HCT116 (cell line): Measurements from ENCODE around the gene XPNPEP2. TPM values are rescaled to one million over a fixed set of nuclear protein-coding genes. Genes with fewer than 3 reads are reported as not detected.

ENCODE experiments used
- ATAC-seq: fragments of 200-7000 bp; cut with Tn5 transposase; 2 replicates; pipeline ENCODE4 v1.9.1; 2020; ENCODE audit warnings: mild to moderate bottlenecking, moderate library complexity
- BruUV-seq: library from RNA; stranded (reverse); fragments of 400-500 nt; replicated peaks from 2 replicates; lab custom pipeline; 2021; lab: Mats Ljungman, UMichigan
- CTCF ChIA-PET: fragments of 300-600 bp; sonication (Branson Sonifier 250); formaldehyde crosslinking; loops from one replicate; lab custom pipeline; 2021; ENCODE audit warnings: antibody characterized with exemption; lab: Charles Lee
- POLR2A ChIA-PET: fragments of 300-600, 350-600 bp; sonication (Branson Sonifier 250); formaldehyde crosslinking; loops from one replicate; lab custom pipeline; 2021; ENCODE audit warnings: antibody characterized with exemption; lab: Charles Lee
- RAD21 ChIA-PET, 2 experiments: fragments of 300-600 bp; sonication (Branson Sonifier 250); formaldehyde crosslinking; loops; one replicate each; lab custom pipeline; 2023; ENCODE audit warnings: low total read pairs in 2 of 2; ENCODE audit not compliant: uncharacterized antibody in 2 of 2, unreplicated experiment in 2 of 2, low non-redundant PET in 1 of 2; lab: Charles Lee
- DNase-seq: peaks from one replicate; pipeline ENCODE4 v3.0.0-alpha.2; 2010; ENCODE audit warnings: low read depth, low spot score
- H2AFZ ChIP-seq: fragments of 200-600 bp; shearing (Covaris generic), sonication (generic); 2 replicates; pipeline ENCODE4 v1.6.1; 2017; ENCODE audit warnings: low read depth, mixed run types, mixed read lengths, antibody characterized with exemption, low read length; ENCODE audit not compliant: poor library complexity, severe bottlenecking
- H3K27ac ChIP-seq: 2 replicates; pipeline ENCODE4 v1.5.1; 2012; ENCODE audit warnings: low read depth, low read length
- H3K27me3 ChIP-seq: fragments of 200-600 bp; sonication (generic); 2 replicates; pipeline ENCODE4 v1.6.1; 2016; ENCODE audit warnings: mixed run types, low read length, mixed read lengths; ENCODE audit not compliant: insufficient read depth
- H3K36me3 ChIP-seq, 2 experiments: fragments of 200-500 bp in 1 of 2; fragments of 200-600 bp in 1 of 2; sonication (Bioruptor generic) in 1 of 2; sonication (generic) in 1 of 2; 2 replicates each; pipeline versions ENCODE4 v1.5.1 to v1.6.1; 2014 to 2016; ENCODE audit warnings: low read length in 2 of 2, inconsistent platforms in 1 of 2, mixed read lengths in 1 of 2, mixed run types in 1 of 2; ENCODE audit not compliant: insufficient read depth in 2 of 2, control insufficient read depth in 1 of 2
- H3K4me1 ChIP-seq, 2 experiments: fragments of 200-600 bp in 1 of 2; sonication (generic) in 1 of 2; 2 replicates each; pipeline versions ENCODE4 v1.5.1 to v1.6.1; 2012 to 2017; ENCODE audit warnings: low read length in 2 of 2, inconsistent platforms in 1 of 2, mild to moderate bottlenecking in 1 of 2, mixed read lengths in 1 of 2, mixed run types in 1 of 2, moderate library complexity in 1 of 2; ENCODE audit not compliant: insufficient read depth in 2 of 2, control insufficient read depth in 1 of 2
- H3K4me2 ChIP-seq: fragments of 200-600 bp; sonication (generic); 2 replicates; pipeline ENCODE4 v1.6.1; 2017; ENCODE audit warnings: mixed run types, low read length, mixed read lengths
- H3K4me3 ChIP-seq, 2 experiments: fragments of 200-600 bp in 1 of 2; sonication (generic) in 1 of 2; replicated peaks in 1 of 2; 2 replicates each; pipeline ENCODE4 v1.5.1; 2011 to 2016; ENCODE audit warnings: low read length in 2 of 2, control low read depth in 1 of 2, low read depth in 1 of 2, mild to moderate bottlenecking in 1 of 2, mixed read lengths in 1 of 2, mixed run types in 1 of 2
- H3K79me2 ChIP-seq: fragments of 200-600 bp; sonication (generic); 2 replicates; pipeline ENCODE4 v1.6.1; 2017; ENCODE audit warnings: mild to moderate bottlenecking, mixed run types, low read length, moderate library complexity, mixed read lengths; ENCODE audit not compliant: insufficient read depth
- H3K9ac ChIP-seq: fragments of 200-600 bp; sonication (generic); 2 replicates; pipeline ENCODE4 v1.6.1; 2016; ENCODE audit warnings: low read length, mixed read lengths
- H3K9me2 ChIP-seq: fragments of 200-600 bp; sonication (generic), shearing (Covaris generic); 2 replicates; pipeline ENCODE4 v1.6.1; 2017; ENCODE audit warnings: mixed run types, mild to moderate bottlenecking, moderate library complexity; ENCODE audit not compliant: insufficient read depth
- H3K9me3 ChIP-seq, 2 experiments: fragments of 200-500 bp in 1 of 2; fragments of 200-600 bp in 1 of 2; sonication (Bioruptor generic) in 1 of 2; sonication (generic) in 1 of 2; 2 replicates each; pipeline ENCODE4 v1.6.1; 2014 to 2017; ENCODE audit warnings: low read length in 2 of 2, mixed read lengths in 2 of 2, inconsistent platforms in 1 of 2, low read depth in 1 of 2, mild to moderate bottlenecking in 1 of 2, mixed run types in 1 of 2, moderate library complexity in 1 of 2; ENCODE audit not compliant: control insufficient read depth in 1 of 2, insufficient read depth in 1 of 2
- H4K20me1 ChIP-seq: fragments of 200-600 bp; sonication (generic), shearing (Covaris generic); 2 replicates; pipeline ENCODE4 v1.6.1; 2017; ENCODE audit warnings: mixed run types, mild to moderate bottlenecking, moderate library complexity; ENCODE audit not compliant: insufficient read depth
- ATF3 ChIP-seq: IDR thresholded peaks from 2 replicates; pipeline ENCODE4 v1.6.1; 2012
- CBX3 ChIP-seq: IDR thresholded peaks from 2 replicates; pipeline ENCODE4 v1.6.1; 2012; ENCODE audit warnings: low read depth
- CEBPB ChIP-seq: IDR thresholded peaks from 2 replicates; pipeline ENCODE4 v1.6.1; 2012; ENCODE audit warnings: low read depth
- CTCF ChIP-seq, 3 experiments: fragments of 200-600 bp in 1 of 3; sonication (generic) in 1 of 3; IDR thresholded peaks in 2 of 3; conservative IDR thresholded peaks in 1 of 3; 2 replicates each; pipeline ENCODE4 v1.5.1; 2012 to 2017; ENCODE audit warnings: low read depth in 2 of 3, low read length in 2 of 3, antibody characterized with exemption in 1 of 3, borderline replicate concordance in 1 of 3, control low read depth in 1 of 3, mild to moderate bottlenecking in 1 of 3, mixed read lengths in 1 of 3, mixed run types in 1 of 3, moderate library complexity in 1 of 3; ENCODE audit not compliant: insufficient read depth in 1 of 3
- EGR1 ChIP-seq: IDR thresholded peaks from 2 replicates; pipeline ENCODE4 v1.6.1; 2012; ENCODE audit warnings: low read depth
- ELF1 ChIP-seq: IDR thresholded peaks from 2 replicates; pipeline ENCODE4 v1.6.1; 2012; ENCODE audit warnings: low read depth, borderline replicate concordance
- EZH2phosphoT487 ChIP-seq: fragments of 200-600 bp; IDR thresholded peaks from 2 replicates; pipeline ENCODE4 v1.6.1; 2018; ENCODE audit warnings: antibody characterized with exemption, borderline replicate concordance
- FOSL1 ChIP-seq: IDR thresholded peaks from 2 replicates; pipeline ENCODE4 v1.6.1; 2012; ENCODE audit warnings: low read depth
- MAX ChIP-seq: IDR thresholded peaks from 2 replicates; pipeline ENCODE4 v1.6.1; 2012
- POLR2A ChIP-seq: IDR thresholded peaks from 2 replicates; pipeline ENCODE4 v1.7.0; 2011; ENCODE audit warnings: borderline replicate concordance; ENCODE audit not compliant: insufficient read depth, insufficient read length; ENCODE audit errors: extremely low read depth
- POLR2AphosphoS5 ChIP-seq: IDR thresholded peaks from 2 replicates; pipeline ENCODE4 v1.6.1; 2011; ENCODE audit warnings: mild to moderate bottlenecking, low read depth, low read length, moderate library complexity
- RAD21 ChIP-seq: IDR thresholded peaks from 2 replicates; pipeline ENCODE4 v1.6.1; 2012; ENCODE audit warnings: low read depth, mild to moderate bottlenecking
- YY1 ChIP-seq: IDR thresholded peaks from 2 replicates; pipeline ENCODE4 v1.6.1; 2011; ENCODE audit warnings: low read length, low read depth, moderate library complexity, mild to moderate bottlenecking; ENCODE audit not compliant: insufficient replicate concordance; ENCODE audit errors: extremely low read depth
- ZBTB33 ChIP-seq: IDR thresholded peaks from 2 replicates; pipeline ENCODE4 v1.6.1; 2011; ENCODE audit warnings: mild to moderate bottlenecking, low read length, moderate library complexity; ENCODE audit not compliant: insufficient replicate concordance; ENCODE audit errors: extremely low read depth
- ZFX ChIP-seq: fragments of 450-650 bp; IDR thresholded peaks from 2 replicates; pipeline ENCODE4 v1.6.1; 2017
- ZNF274 ChIP-seq: fragments of 200-500 bp; sonication (Bioruptor generic); IDR thresholded peaks from 2 replicates; pipeline ENCODE4 v1.6.1; 2014; ENCODE audit warnings: mild to moderate bottlenecking, low read depth, low read length, inconsistent platforms
- intact Hi-C: fragments of 100-400 bp; cut with micrococcal nuclease; formaldehyde crosslinking; loops from 2 replicates; pipeline ENCODE4 v1.10.0; 2022
- total RNA-seq: library from RNA; stranded (reverse); gene quantifications from one replicate; pipeline ENCODE4 v1.2.1, GENCODE V29; 2021; ENCODE audit not compliant: unreplicated experiment

XPNPEP2 gene
- total RNA-seq, 1 experiment from 2014 or later, result not detected

GRCh38 chrX:129739578-129739977 is 799 bp downstream of the XPNPEP2 start:
- ChIA-PET CTCF (no interaction called here), POLR2A (no interaction called here), RAD21 (no interaction called here)
- Histone ChIP-seq H3K27ac (no peak overlapping the region), H3K4me1 (no peaks in the 10 kb centered on the region), H3K9me3 (no peaks in the 10 kb centered on the region), H2AFZ (no peak overlapping the region), H3K4me3 (no peak overlapping the region), H3K79me2 (no peaks in the 10 kb centered on the region), H3K27me3 (no peaks in the 10 kb centered on the region), H3K9me2 (no peaks in the 10 kb centered on the region), H3K9ac (no peak overlapping the region), H3K36me3 (no peaks in the 10 kb centered on the region), H4K20me1 (no peaks in the 10 kb centered on the region), H3K4me2 (no peak overlapping the region)
- TF ChIP-seq CBX3, result no peak
- no peak for TF ChIP-seq CEBPB
- no peak for TF ChIP-seq ZFX
- TF ChIP-seq EZH2phosphoT487, result no peak
- no peak for TF ChIP-seq ATF3
- no peak for TF ChIP-seq FOSL1
- TF ChIP-seq POLR2A, result no peak
- TF ChIP-seq EGR1, result no peak
- TF ChIP-seq POLR2AphosphoS5, result no peak
- no peak for TF ChIP-seq RAD21
- no peak for TF ChIP-seq CTCF (IDR thresholded peaks at IDR 0.05 in 2 of 3, conservative IDR thresholded peaks at IDR 0.05 in 1 of 3; ENCODE audit: borderline replicate concordance in 1 of 3, insufficient read depth in 1 of 3, low read depth in 2 of 3, low read length in 2 of 3)
- TF ChIP-seq ELF1, result no peak
- no peak for TF ChIP-seq ZBTB33
- no peak for TF ChIP-seq YY1
- TF ChIP-seq MAX, result no peak
- no peak for TF ChIP-seq ZNF274
- no peak for ATAC-seq
- BruUV-seq, result no TSS peak
- intact Hi-C loops, result no loop called here
- no peak for DNase-seq
